ENCODE data around the gene TBCA.
"Not testable (repeated sequence)": the region's sequence is repeated elsewhere in the genome, so short reads cannot be mapped to it uniquely, and the experiment has no call there.

TBCA gene

GRCh38 chr5:77771452-77771851 lies 4.7 kb downstream of the TBCA start:
- no peak for FAIRE-seq

GRCh38 chr5:77770293-77771005 lies 5.7 kb downstream of the TBCA start:
- FAIRE-seq: no peak

GRCh38 chr5:77768978-77769377 lies 7.2 kb downstream of the TBCA start:
- FAIRE-seq: no peak

- no peak for FAIRE-seq
Measured at GRCh38 chr5:77767301-77767700, 8.8 kb downstream of the TBCA start.

GRCh38 chr5:77761606-77762005 lies 14.5 kb downstream of the TBCA start:
- no peak for FAIRE-seq

GRCh38 chr5:77758141-77758938 lies 17.8 kb downstream of the TBCA start:
- FAIRE-seq: no peak

- FAIRE-seq: no peak
Measured at GRCh38 chr5:77751328-77752023, 24.7 kb downstream of the TBCA start.

- not testable (repeated sequence) for FAIRE-seq
Measured at GRCh38 chr5:77750928-77751327, 25.2 kb downstream of the TBCA start.

GRCh38 chr5:77748160-77748559 lies 28.0 kb downstream of the TBCA start:
- no peak for FAIRE-seq

GRCh38 chr5:77744116-77744515 lies 32.0 kb downstream of the TBCA start:
- FAIRE-seq: no peak

- no peak for FAIRE-seq
Measured at GRCh38 chr5:77743181-77743580, 33.0 kb downstream of the TBCA start.

GRCh38 chr5:77741608-77742007 lies 34.5 kb downstream of the TBCA start:
- no peak for FAIRE-seq

GRCh38 chr5:77734885-77735284 lies 41.3 kb downstream of the TBCA start:
- FAIRE-seq: no peak

GRCh38 chr5:77733130-77733529 lies 43.0 kb downstream of the TBCA start:
- FAIRE-seq: no peak

GRCh38 chr5:77727190-77727589 lies 48.9 kb downstream of the TBCA start:
- no peak for FAIRE-seq

GRCh38 chr5:77725616-77726015 lies 50.5 kb downstream of the TBCA start:
- FAIRE-seq: no peak

GRCh38 chr5:77724934-77725333 lies 51.2 kb downstream of the TBCA start:
- no peak for FAIRE-seq

- no peak for FAIRE-seq
Measured at GRCh38 chr5:77719666-77720363, 56.3 kb downstream of the TBCA start.

GRCh38 chr5:77718934-77719610 lies 57.1 kb downstream of the TBCA start:
- FAIRE-seq: no peak

- FAIRE-seq: peak; percentile 79
Measured at GRCh38 chr5:77709993-77710685, 66.0 kb downstream of the TBCA start.

- no peak for FAIRE-seq
Measured at GRCh38 chr5:77709340-77709739, 66.8 kb downstream of the TBCA start.

GRCh38 chr5:77707791-77708190 lies 68.3 kb downstream of the TBCA start:
- FAIRE-seq: no peak
